ENCODE data around the gene LRFN2. TPM values are rescaled to one million over a fixed set of nuclear protein-coding genes. Genes with fewer than 3 reads are reported as not detected.

The LRFN2 gene
- polyA plus RNA-seq, 1 donor from 2014 or later: 14.8 TPM

DNA sequence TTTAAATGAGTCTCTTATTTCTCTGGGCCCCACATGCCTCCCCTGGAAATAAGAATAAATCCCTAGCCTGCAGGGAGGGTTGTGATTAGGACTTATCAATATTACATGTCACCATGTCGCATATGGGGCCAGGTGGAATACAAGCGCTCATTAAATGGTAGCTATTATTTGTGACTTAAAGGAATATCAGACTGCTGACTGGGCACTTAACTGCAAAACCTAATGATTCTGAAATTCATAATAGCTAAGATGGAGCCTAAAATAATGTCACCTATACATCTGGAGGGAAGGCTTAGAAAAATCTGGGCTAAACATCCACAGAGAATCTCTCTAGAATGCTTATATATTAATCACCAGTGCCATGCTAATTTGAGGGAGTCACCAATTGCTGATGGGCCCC is 106.5 kb downstream of the LRFN2 start:
- TF ChIP-seq EZH2 (IDR thresholded peaks at IDR 0.05; ENCODE audit: borderline replicate concordance, insufficient read depth, low read length, poor library complexity, severe bottlenecking): no peak
- TF ChIP-seq, protein P1, sequence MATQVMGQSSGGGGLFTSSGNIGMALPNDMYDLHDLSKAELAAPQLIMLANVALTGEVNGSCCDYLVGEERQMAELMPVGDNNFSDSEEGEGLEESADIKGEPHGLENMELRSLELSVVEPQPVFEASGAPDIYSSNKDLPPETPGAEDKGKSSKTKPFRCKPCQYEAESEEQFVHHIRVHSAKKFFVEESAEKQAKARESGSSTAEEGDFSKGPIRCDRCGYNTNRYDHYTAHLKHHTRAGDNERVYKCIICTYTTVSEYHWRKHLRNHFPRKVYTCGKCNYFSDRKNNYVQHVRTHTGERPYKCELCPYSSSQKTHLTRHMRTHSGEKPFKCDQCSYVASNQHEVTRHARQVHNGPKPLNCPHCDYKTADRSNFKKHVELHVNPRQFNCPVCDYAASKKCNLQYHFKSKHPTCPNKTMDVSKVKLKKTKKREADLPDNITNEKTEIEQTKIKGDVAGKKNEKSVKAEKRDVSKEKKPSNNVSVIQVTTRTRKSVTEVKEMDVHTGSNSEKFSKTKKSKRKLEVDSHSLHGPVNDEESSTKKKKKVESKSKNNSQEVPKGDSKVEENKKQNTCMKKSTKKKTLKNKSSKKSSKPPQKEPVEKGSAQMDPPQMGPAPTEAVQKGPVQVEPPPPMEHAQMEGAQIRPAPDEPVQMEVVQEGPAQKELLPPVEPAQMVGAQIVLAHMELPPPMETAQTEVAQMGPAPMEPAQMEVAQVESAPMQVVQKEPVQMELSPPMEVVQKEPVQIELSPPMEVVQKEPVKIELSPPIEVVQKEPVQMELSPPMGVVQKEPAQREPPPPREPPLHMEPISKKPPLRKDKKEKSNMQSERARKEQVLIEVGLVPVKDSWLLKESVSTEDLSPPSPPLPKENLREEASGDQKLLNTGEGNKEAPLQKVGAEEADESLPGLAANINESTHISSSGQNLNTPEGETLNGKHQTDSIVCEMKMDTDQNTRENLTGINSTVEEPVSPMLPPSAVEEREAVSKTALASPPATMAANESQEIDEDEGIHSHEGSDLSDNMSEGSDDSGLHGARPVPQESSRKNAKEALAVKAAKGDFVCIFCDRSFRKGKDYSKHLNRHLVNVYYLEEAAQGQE (IDR thresholded peaks at IDR 0.05; ENCODE audit: borderline replicate concordance): no peak
- TF ChIP-seq POLR2AphosphoS5 (IDR thresholded peaks at IDR 0.05): no peak
- no peak for TF ChIP-seq RAD21 (conservative IDR thresholded peaks at IDR 0.05)
- TF ChIP-seq CTCF (IDR thresholded peaks at IDR 0.05; ENCODE audit: poor library complexity, severe bottlenecking): no peak
- no peak for TF ChIP-seq MXI1 (conservative IDR thresholded peaks at IDR 0.05; ENCODE audit: poor library complexity, severe bottlenecking)
- H3K4me2 ChIP-seq (ENCODE audit: low read length): no peak overlapping the region
- no peaks in the 10 kb centered on the region for H3K36me3 ChIP-seq (ENCODE audit: insufficient read depth, low read length)
- no peak overlapping the region for H2AFZ ChIP-seq (ENCODE audit: low read depth, low read length)
- no peak overlapping the region for H3K9ac ChIP-seq (ENCODE audit: low read length)
- H3K27ac ChIP-seq (ENCODE audit: low read length): no peak overlapping the region
- H4K20me1 ChIP-seq (ENCODE audit: insufficient read depth): no peaks in the 10 kb centered on the region
- H3F3A ChIP-seq (ENCODE audit: insufficient read depth, low read length, poor library complexity, severe bottlenecking): no peaks in the 10 kb centered on the region
- no peaks in the 10 kb centered on the region for H3K9me3 ChIP-seq (ENCODE audit: low read length)
- no peaks in the 10 kb centered on the region for H3K27me3 ChIP-seq (ENCODE audit: insufficient read depth, low read depth, low read length)
- H3K9me2 ChIP-seq (ENCODE audit: insufficient read depth, low read length): no peaks in the 10 kb centered on the region
- no peak overlapping the region for H3K4me3 ChIP-seq (ENCODE audit: low read length)
- H3K79me2 ChIP-seq (replicated peaks; ENCODE audit: insufficient read depth, low read length): no peaks in the 10 kb centered on the region

GRCh38 chr6:40479706-40480105 is 107.5 kb downstream of the LRFN2 start:
- Histone ChIP-seq H3K27ac (ENCODE audit: low read length) (no peak overlapping the region), H3K9ac (ENCODE audit: low read length) (no peak overlapping the region), H3K9me2 (ENCODE audit: insufficient read depth, low read length) (no peaks in the 10 kb centered on the region), H3K4me3 (ENCODE audit: low read length) (no peak overlapping the region), H3K27me3 (ENCODE audit: insufficient read depth, low read depth, low read length) (no peaks in the 10 kb centered on the region), H2AFZ (ENCODE audit: low read depth, low read length) (no peak overlapping the region), H3K9me3 (ENCODE audit: low read length) (no peaks in the 10 kb centered on the region), H4K20me1 (ENCODE audit: insufficient read depth) (no peaks in the 10 kb centered on the region), H3K79me2 (replicated peaks; ENCODE audit: insufficient read depth, low read length) (no peaks in the 10 kb centered on the region), H3F3A (ENCODE audit: insufficient read depth, low read length, poor library complexity, severe bottlenecking) (no peaks in the 10 kb centered on the region), H3K4me2 (ENCODE audit: low read length) (no peak overlapping the region), H3K36me3 (ENCODE audit: insufficient read depth, low read length) (no peaks in the 10 kb centered on the region)
- TF ChIP-seq SMC3 (conservative IDR thresholded peaks at IDR 0.05; ENCODE audit: poor library complexity) (no peak), EP300 (conservative IDR thresholded peaks at IDR 0.05; ENCODE audit: poor library complexity, severe bottlenecking) (no peak), CTCF (IDR thresholded peaks at IDR 0.05; ENCODE audit: poor library complexity, severe bottlenecking) (no peak), RAD21 (conservative IDR thresholded peaks at IDR 0.05) (no peak), EZH2 (IDR thresholded peaks at IDR 0.05; ENCODE audit: borderline replicate concordance, insufficient read depth, low read length, poor library complexity, severe bottlenecking) (no peak), POLR2AphosphoS5 (IDR thresholded peaks at IDR 0.05) (no peak), TAF1 (IDR thresholded peaks at IDR 0.05; ENCODE audit: low read depth) (no peak)
- TF ChIP-seq, protein P1 (IDR thresholded peaks at IDR 0.05; ENCODE audit: borderline replicate concordance): no peak

All from neural cell (in vitro differentiated cells).